ENCODE results near the gene RAB11FIP4.

- TF ChIP-seq REST (IDR thresholded peaks at IDR 0.05) (no peak), SP1 (IDR thresholded peaks at IDR 0.05) (no peak), ATF3 (IDR thresholded peaks at IDR 0.05) (no peak), CTCF (IDR thresholded peaks at IDR 0.05; ENCODE audit: low read depth, low read length, missing input control) (no peak), RAD21 (IDR thresholded peaks at IDR 0.05) (no peak), JUND (IDR thresholded peaks at IDR 0.05) (no peak), YY1 (IDR thresholded peaks at IDR 0.05) (no peak), RXRA (IDR thresholded peaks at IDR 0.05) (no peak), MAX (IDR thresholded peaks at IDR 0.05) (no peak), TAF1 (conservative IDR thresholded peaks at IDR 0.05) (no peak), ZBTB33 (IDR thresholded peaks at IDR 0.05) (no peak)
Observed at GRCh38 chr17:31386542-31387075, 4.9 kb upstream of the RAB11FIP4 start.

All from liver (tissue), 3 donors.